ENCODE data around the gene CTXND2. TPM values are rescaled to one million over a fixed set of nuclear protein-coding genes. Genes with fewer than 3 reads are reported as not detected.
"Not testable (repeated sequence)": the region's sequence is repeated elsewhere in the genome, so short reads cannot be mapped to it uniquely, and the experiment has no call there.

CTXND2 gene
- total and polyA plus RNA-seq, 10 donors: not detected

- Histone ChIP-seq H3K36me3 (peaks cover 0 to 36% (median under 1%) of the 10 kb centered on the region in 6 donors), H3K4me3 (no peak overlapping the region), H3K27me3 (replicated peaks in 1 of 7) (no peaks in the 10 kb centered on the region), H3K9me3 (no peaks in the 10 kb centered on the region), H3K27ac (no peak overlapping the region), H3K4me1 (peaks cover 0 to 49% (median 11%) of the 10 kb centered on the region in 6 donors)
- intact Hi-C loops (cut with DNase I; ENCODE audit: low total_unique reads): no loop called here
- no peak for DNase-seq
- 90 to 100% (median 95%) methylated on average over 2 of the region's 2 CpGs for whole genome bisulfite sequencing, 5 donors
- TF ChIP-seq, protein P1, sequence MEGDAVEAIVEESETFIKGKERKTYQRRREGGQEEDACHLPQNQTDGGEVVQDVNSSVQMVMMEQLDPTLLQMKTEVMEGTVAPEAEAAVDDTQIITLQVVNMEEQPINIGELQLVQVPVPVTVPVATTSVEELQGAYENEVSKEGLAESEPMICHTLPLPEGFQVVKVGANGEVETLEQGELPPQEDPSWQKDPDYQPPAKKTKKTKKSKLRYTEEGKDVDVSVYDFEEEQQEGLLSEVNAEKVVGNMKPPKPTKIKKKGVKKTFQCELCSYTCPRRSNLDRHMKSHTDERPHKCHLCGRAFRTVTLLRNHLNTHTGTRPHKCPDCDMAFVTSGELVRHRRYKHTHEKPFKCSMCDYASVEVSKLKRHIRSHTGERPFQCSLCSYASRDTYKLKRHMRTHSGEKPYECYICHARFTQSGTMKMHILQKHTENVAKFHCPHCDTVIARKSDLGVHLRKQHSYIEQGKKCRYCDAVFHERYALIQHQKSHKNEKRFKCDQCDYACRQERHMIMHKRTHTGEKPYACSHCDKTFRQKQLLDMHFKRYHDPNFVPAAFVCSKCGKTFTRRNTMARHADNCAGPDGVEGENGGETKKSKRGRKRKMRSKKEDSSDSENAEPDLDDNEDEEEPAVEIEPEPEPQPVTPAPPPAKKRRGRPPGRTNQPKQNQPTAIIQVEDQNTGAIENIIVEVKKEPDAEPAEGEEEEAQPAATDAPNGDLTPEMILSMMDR (IDR thresholded peaks at IDR 0.05 in 8 of 11, conservative IDR thresholded peaks at IDR 0.05 in 3 of 11): no peak
- TF ChIP-seq POLR2AphosphoS5 (IDR thresholded peaks at IDR 0.05) (no peak), POLR2A (IDR thresholded peaks at IDR 0.05) (no peak)
These were observed 23.2 kb upstream of the CTXND2 start for GRCh38 chr1:150863724-150864123.

- H3K27me3 ChIP-seq (replicated peaks in 1 of 7); H3K4me3 ChIP-seq; intact Hi-C loops (cut with DNase I; ENCODE audit: low total_unique reads); H3K9me3 ChIP-seq; H3K27ac ChIP-seq; DNase-seq: not testable (repeated sequence)
- Histone ChIP-seq H3K36me3 (peaks cover 0 to 40% (median 3%) of the 10 kb centered on the region in 6 donors), H3K4me1 (peaks cover 0 to 44% (median 8%) of the 10 kb centered on the region in 6 donors)
- WGBS, 5 donors: 65 to 100% (median 77%) methylated on average over 1 to 3 of the region's 3 CpGs
These were observed 22.7 kb upstream of the CTXND2 start for GRCh38 chr1:150864200-150864599.

- H3K9me3 ChIP-seq: no peaks in the 10 kb centered on the region
- no peak overlapping the region for H3K4me3 ChIP-seq
- H3K36me3 ChIP-seq: peaks cover 0 to 56% (median 4%) of the 10 kb centered on the region in 6 donors
- H3K27ac ChIP-seq: no peak overlapping the region
- intact Hi-C loops (cut with DNase I; ENCODE audit: low total_unique reads): no loop called here
- no peaks in the 10 kb centered on the region for H3K27me3 ChIP-seq (replicated peaks in 1 of 7)
- TF ChIP-seq POLR2A (IDR thresholded peaks at IDR 0.05) (no peak), POLR2AphosphoS5 (IDR thresholded peaks at IDR 0.05) (no peak)
- TF ChIP-seq, protein P1 (IDR thresholded peaks at IDR 0.05 in 8 of 11, conservative IDR thresholded peaks at IDR 0.05 in 3 of 11): no peak
- no peak for DNase-seq
- H3K4me1 ChIP-seq: peaks cover 7 to 61% (median 24%) of the 10 kb centered on the region in 6 donors
These were observed 17.3 kb upstream of the CTXND2 start for GRCh38 chr1:150869683-150870082.

DNA sequence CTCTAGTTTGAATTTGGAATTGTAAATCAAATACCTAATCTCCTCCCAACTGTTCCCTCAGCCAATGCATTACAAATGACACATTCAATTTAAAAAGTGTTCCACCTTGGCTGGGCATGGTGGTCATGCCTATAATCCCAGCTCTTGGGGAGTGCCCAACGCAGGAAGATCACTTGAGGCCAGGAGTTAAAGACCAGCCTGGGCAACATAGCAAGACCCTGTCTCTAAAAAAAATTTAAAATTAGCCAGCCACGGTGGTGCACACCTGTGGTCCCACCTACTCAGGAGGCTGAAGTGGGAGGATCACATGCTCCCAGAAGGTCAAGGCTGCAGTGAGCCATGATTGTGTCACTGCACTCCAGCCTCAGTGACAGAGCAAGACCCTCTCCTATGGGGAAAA lies 14.4 kb upstream of the CTXND2 start:
- H3K27me3 ChIP-seq (replicated peaks in 1 of 7): no peaks in the 10 kb centered on the region
- peaks cover 0 to 56% (median 4%) of the 10 kb centered on the region in 6 donors for H3K36me3 ChIP-seq
- no peak for DNase-seq
- 89 to 93% (median 92%) methylated on average over 2 of the region's 2 CpGs for WGBS, 5 donors
- intact Hi-C loops (cut with DNase I; ENCODE audit: low total_unique reads): no loop called here
- peaks cover 12 to 61% (median 40%) of the 10 kb centered on the region in 6 donors for H3K4me1 ChIP-seq
- no peak overlapping the region for H3K27ac ChIP-seq
- no peak for TF ChIP-seq POLR2A (IDR thresholded peaks at IDR 0.05)
- TF ChIP-seq POLR2AphosphoS5 (IDR thresholded peaks at IDR 0.05): no peak
- TF ChIP-seq, protein P1 (IDR thresholded peaks at IDR 0.05 in 8 of 11, conservative IDR thresholded peaks at IDR 0.05 in 3 of 11): no peak
- H3K9me3 ChIP-seq: no peaks in the 10 kb centered on the region
- no peak overlapping the region for H3K4me3 ChIP-seq

DNA sequence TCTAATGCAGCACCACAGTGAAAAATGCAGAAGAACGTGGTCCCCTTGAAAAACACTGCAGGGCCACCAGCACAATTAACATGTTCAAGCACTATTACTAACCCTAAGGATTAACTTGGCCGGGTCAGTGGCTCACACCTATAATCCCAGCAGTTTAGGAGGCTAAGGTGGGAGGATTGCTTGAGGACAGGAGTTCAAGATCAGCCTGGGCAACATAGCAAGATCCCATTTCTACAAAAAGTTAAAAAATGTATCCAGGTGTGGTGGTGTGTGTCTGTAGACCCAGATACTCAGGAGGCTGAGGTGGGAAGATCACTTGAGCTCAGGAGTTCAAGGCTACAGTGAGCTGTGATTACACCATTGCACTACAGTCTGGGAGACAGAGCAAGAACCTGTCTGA lies 13.4 kb upstream of the CTXND2 start:
- intact Hi-C loops (cut with DNase I; ENCODE audit: low total_unique reads): no loop called here
- 88 to 100% (median 91%) methylated on average over 2 of the region's 2 CpGs for WGBS, 5 donors
- DNase-seq: no peak
- H3K4me3 ChIP-seq: no peak overlapping the region
- H3K27me3 ChIP-seq (replicated peaks in 1 of 7): no peaks in the 10 kb centered on the region
- no peak for TF ChIP-seq POLR2A (IDR thresholded peaks at IDR 0.05)
- TF ChIP-seq POLR2AphosphoS5 (IDR thresholded peaks at IDR 0.05): no peak
- TF ChIP-seq, protein P1 (IDR thresholded peaks at IDR 0.05 in 8 of 11, conservative IDR thresholded peaks at IDR 0.05 in 3 of 11): no peak
- no peak overlapping the region for H3K27ac ChIP-seq
- H3K36me3 ChIP-seq: peaks cover 0 to 46% (median 4%) of the 10 kb centered on the region in 6 donors
- no peaks in the 10 kb centered on the region for H3K9me3 ChIP-seq
- H3K4me1 ChIP-seq: peaks cover 12 to 60% (median 40%) of the 10 kb centered on the region in 6 donors

Data from spleen (tissue), 11 donors.